HFFc6 (cell line): Measurements from ENCODE around the gene HSF5. TPM values are rescaled to one million over a fixed set of nuclear protein-coding genes. Genes with fewer than 3 reads are reported as not detected.

Experiments
- DNase-seq: peaks from one replicate; pipeline ENCODE4 v3.0.0-alpha.2; 2018
- H3K27ac Mint-ChIP-seq: 2 replicates; pipeline ENCODE4 v1.8.0; 2020; ENCODE audit warnings: mild to moderate bottlenecking, mixed read lengths
- H3K27me3 Mint-ChIP-seq: 2 replicates; pipeline ENCODE4 v1.8.0; 2021; ENCODE audit warnings: mild to moderate bottlenecking, moderate library complexity, mixed read lengths; ENCODE audit not compliant: insufficient read depth
- H3K36me3 Mint-ChIP-seq: 2 replicates; pipeline ENCODE4 v1.8.0; 2021; ENCODE audit warnings: low read depth, mixed read lengths
- H3K4me1 Mint-ChIP-seq: 2 replicates; pipeline ENCODE4 v1.8.0; 2020; ENCODE audit warnings: low read depth, mixed read lengths
- H3K4me3 Mint-ChIP-seq: 2 replicates; pipeline ENCODE4 v1.8.0; 2020; ENCODE audit warnings: mild to moderate bottlenecking, moderate library complexity, mixed read lengths
- H3K9me3 Mint-ChIP-seq: 2 replicates; pipeline ENCODE4 v1.8.0; 2020; ENCODE audit warnings: mild to moderate bottlenecking, mixed read lengths
- CTCF ChIP-seq: fragments of 200-600 bp; sonication (generic); IDR thresholded peaks from 2 replicates; pipeline ENCODE4 v1.5.0; 2021; ENCODE audit warnings: antibody characterized with exemption, mild to moderate bottlenecking
- total RNA-seq, 6 experiments: library from RNA; stranded (reverse); fragmentation: NEBNext Ultra II Directional; extraction: Animal tissue kit (Norgen Biotek cat#: 25700); gene quantifications; 2 replicates in 1 of 6; 3 replicates in 5 of 6; pipeline ENCODE4 v1.2.3, GENCODE V29; 2021

The HSF5 gene
- total RNA-seq, 6 experiments from 2014 or later: not detected

GRCh38 chr17:58382872-58383242 lies 105.4 kb downstream of the HSF5 start:
- no peak for TF ChIP-seq CTCF
- no peaks in the 10 kb centered on the region for H3K4me1 Mint-ChIP-seq
- H3K4me3 Mint-ChIP-seq: no peak overlapping the region
- H3K27ac Mint-ChIP-seq: no peak overlapping the region
- H3K36me3 Mint-ChIP-seq: no peaks in the 10 kb centered on the region
- H3K9me3 Mint-ChIP-seq: no peaks in the 10 kb centered on the region
- no peak for DNase-seq
- peaks cover 14% of the 10 kb centered on the region for H3K27me3 Mint-ChIP-seq

GRCh38 chr17:58382108-58382871 lies 105.9 kb downstream of the HSF5 start:
- no peak for DNase-seq
- Mint-ChIP-seq H3K27me3 (peaks cover 14% of the 10 kb centered on the region), H3K27ac (no peak overlapping the region), H3K4me3 (no peak overlapping the region), H3K4me1 (no peaks in the 10 kb centered on the region), H3K9me3 (no peaks in the 10 kb centered on the region), H3K36me3 (no peaks in the 10 kb centered on the region)
- no peak for TF ChIP-seq CTCF

GRCh38 chr17:58381124-58382035 lies 106.8 kb downstream of the HSF5 start:
- DNase-seq: no peak
- no peak for TF ChIP-seq CTCF
- Mint-ChIP-seq H3K4me1 (no peaks in the 10 kb centered on the region), H3K27me3 (peaks cover 14% of the 10 kb centered on the region), H3K4me3 (no peak overlapping the region), H3K36me3 (no peaks in the 10 kb centered on the region), H3K9me3 (no peaks in the 10 kb centered on the region), H3K27ac (no peak overlapping the region)

GRCh38 chr17:58380207-58381123 lies 107.7 kb downstream of the HSF5 start:
- no peak for TF ChIP-seq CTCF
- no peaks in the 10 kb centered on the region for H3K36me3 Mint-ChIP-seq
- DNase-seq: no peak
- no peaks in the 10 kb centered on the region for H3K4me1 Mint-ChIP-seq
- H3K4me3 Mint-ChIP-seq: no peak overlapping the region
- peaks cover 18% of the 10 kb centered on the region for H3K27me3 Mint-ChIP-seq
- H3K27ac Mint-ChIP-seq: no peak overlapping the region
- H3K9me3 Mint-ChIP-seq: no peaks in the 10 kb centered on the region

- no peak overlapping the region for H3K4me3 Mint-ChIP-seq
- peaks cover 27% of the 10 kb centered on the region for H3K27me3 Mint-ChIP-seq
- no peak for TF ChIP-seq CTCF
- no peak for DNase-seq
- H3K27ac Mint-ChIP-seq: no peak overlapping the region
- no peaks in the 10 kb centered on the region for H3K4me1 Mint-ChIP-seq
- no peaks in the 10 kb centered on the region for H3K36me3 Mint-ChIP-seq
- H3K9me3 Mint-ChIP-seq: no peaks in the 10 kb centered on the region
Measured at GRCh38 chr17:58379511-58379824, 108.7 kb downstream of the HSF5 start.
